Measurements from ENCODE around the gene ADORA1. TPM values are rescaled to one million over a fixed set of nuclear protein-coding genes. Genes with fewer than 3 reads are reported as not detected.
A peak's percentile ranks its signal among the peaks of the same experiment; 100 is the strongest.

ADORA1 gene
- polyA plus RNA-seq, 6 donors from 2014 or later = not detected

DNA sequence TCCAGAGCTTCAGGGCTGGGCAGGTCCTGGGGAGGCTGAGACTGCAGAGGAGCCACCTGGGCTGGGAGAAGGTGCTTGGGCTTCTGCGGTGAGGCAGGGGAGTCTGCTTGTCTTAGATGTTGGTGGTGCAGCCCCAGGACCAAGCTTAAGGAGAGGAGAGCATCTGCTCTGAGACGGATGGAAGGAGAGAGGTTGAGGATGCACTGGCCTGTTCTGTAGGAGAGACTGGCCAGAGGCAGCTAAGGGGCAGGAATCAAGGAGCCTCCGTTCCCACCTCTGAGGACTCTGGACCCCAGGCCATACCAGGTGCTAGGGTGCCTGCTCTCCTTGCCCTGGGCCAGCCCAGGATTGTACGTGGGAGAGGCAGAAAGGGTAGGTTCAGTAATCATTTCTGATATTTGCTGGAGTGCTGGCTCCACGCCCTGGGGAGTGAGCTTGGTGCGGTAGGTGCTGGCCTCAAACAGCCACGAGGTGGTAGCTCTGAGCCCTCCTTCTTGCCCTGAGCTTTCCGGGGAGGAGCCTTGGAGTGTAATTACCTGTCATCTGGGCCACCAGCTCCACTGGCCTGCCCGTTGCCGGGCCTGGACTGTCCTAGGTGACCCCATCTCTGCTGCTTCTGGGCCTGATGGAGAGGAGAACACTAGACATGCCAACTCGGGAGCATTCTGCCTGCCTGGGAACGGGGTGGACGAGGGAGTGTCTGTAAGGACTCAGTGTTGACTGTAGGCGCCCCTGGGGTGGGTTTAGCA is 38.8 kb downstream of the ADORA1 start:
- no peaks in the 10 kb centered on the region for H3K9me3 Mint-ChIP-seq
- no peak overlapping the region for H3K4me3 Mint-ChIP-seq
- DNase-seq (no peak), ATAC-seq (ENCODE audit: low read depth in 2 of 2) (no peak)
- H3K4me1 Mint-ChIP-seq = peaks cover 0 to 8% (median 7%) of the 10 kb centered on the region in 3 donors
- peak overlapping the region in 2 of 6 donors; percentile 43 to 71 for H3K27ac Mint-ChIP-seq
- no peaks in the 10 kb centered on the region for H3K36me3 Mint-ChIP-seq
- peaks cover 19 to 38% (median 26%) of the 10 kb centered on the region in 3 donors for H3K27me3 Mint-ChIP-seq

DNA sequence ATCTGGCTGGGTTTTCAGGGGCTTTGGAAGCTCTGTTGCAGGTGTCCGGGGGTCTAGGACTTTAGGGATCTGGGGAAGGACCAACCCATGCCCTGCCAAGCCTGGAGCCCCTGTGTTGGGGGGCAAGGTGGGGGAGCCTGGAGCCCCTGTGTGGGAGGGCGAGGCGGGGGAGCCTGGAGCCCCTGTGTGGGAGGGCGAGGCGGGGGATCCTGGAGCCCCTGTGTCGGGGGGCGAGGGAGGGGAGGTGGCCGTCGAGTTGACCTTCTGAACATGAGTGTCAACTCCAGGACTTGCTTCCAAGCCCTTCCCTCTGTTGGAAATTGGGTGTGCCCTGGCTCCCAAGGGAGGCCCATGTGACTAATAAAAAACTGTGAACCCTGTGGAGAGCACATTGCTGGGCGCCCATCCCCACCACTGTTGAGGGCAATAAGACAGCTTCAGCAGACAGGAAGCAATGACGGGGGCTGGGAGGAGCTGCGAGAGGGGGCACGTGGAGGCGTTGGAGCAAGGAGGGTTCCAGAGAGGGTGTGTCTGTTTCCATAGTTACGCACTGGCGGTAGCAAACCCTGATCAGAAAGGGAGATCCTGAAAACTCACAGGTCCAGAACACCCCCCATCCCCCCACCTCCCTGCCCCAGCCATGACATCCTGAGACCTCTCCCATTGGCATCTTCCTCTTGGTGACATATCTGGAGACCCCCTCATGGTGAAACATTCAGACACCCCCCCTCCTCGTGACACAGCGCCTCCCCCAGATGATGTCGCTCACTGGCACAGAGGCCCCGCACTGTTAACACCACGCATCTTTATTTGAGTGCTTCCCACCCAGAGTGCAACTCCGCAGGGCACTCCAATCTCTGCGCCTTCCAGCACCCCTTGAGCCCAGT is 39.7 kb downstream of the ADORA1 start:
- Mint-ChIP-seq H3K4me1 (peaks cover 0 to 8% (median 7%) of the 10 kb centered on the region in 3 donors), H3K27ac (peak overlapping the region in 2 of 6 donors; percentile 43 to 71), H3K9me3 (no peaks in the 10 kb centered on the region), H3K27me3 (peaks cover 18 to 33% (median 26%) of the 10 kb centered on the region in 3 donors), H3K36me3 (no peaks in the 10 kb centered on the region), H3K4me3 (no peak overlapping the region)
- DNase-seq = peak; percentile 10
- ATAC-seq (ENCODE audit: low read depth in 2 of 2) = peak; percentile 51 to 52

- Mint-ChIP-seq H3K27me3 (peaks cover 12 to 28% (median 26%) of the 10 kb centered on the region in 3 donors), H3K9me3 (no peaks in the 10 kb centered on the region), H3K27ac (peak overlapping the region in 2 of 6 donors; percentile 16 to 38), H3K4me1 (peaks cover 0 to 8% (median 7%) of the 10 kb centered on the region in 3 donors), H3K4me3 (no peak overlapping the region), H3K36me3 (no peaks in the 10 kb centered on the region)
- ATAC-seq (ENCODE audit: low read depth in 2 of 2) (no peak), DNase-seq (no peak)
Measured at GRCh38 chr1:203167913-203168200, 40.3 kb downstream of the ADORA1 start.

GRCh38 chr1:203168256-203168786 is 40.8 kb downstream of the ADORA1 start:
- Mint-ChIP-seq H3K36me3 (no peaks in the 10 kb centered on the region), H3K27ac (peak overlapping the region in 1 of 6 donors; percentile 16), H3K4me1 (peaks cover 0 to 8% (median 7%) of the 10 kb centered on the region in 3 donors), H3K27me3 (peaks cover 9 to 26% (median 23%) of the 10 kb centered on the region in 3 donors), H3K9me3 (no peaks in the 10 kb centered on the region), H3K4me3 (no peak overlapping the region)
- DNase-seq (no peak), ATAC-seq (ENCODE audit: low read depth in 2 of 2) (no peak)

- ATAC-seq (ENCODE audit: low read depth in 2 of 2) (no peak), DNase-seq (no peak)
- peak overlapping the region in 1 of 8 donors; percentile 42 for H3K4me3 Mint-ChIP-seq
- H3K4me1 Mint-ChIP-seq = peaks cover 0 to 14% (median 12%) of the 10 kb centered on the region in 3 donors
- peaks cover 8 to 27% (median 24%) of the 10 kb centered on the region in 3 donors for H3K27me3 Mint-ChIP-seq
- no peak overlapping the region for H3K27ac Mint-ChIP-seq
- no peaks in the 10 kb centered on the region for H3K9me3 Mint-ChIP-seq
- H3K36me3 Mint-ChIP-seq = no peaks in the 10 kb centered on the region
Measured at GRCh38 chr1:203168991-203169390, 41.5 kb downstream of the ADORA1 start.

DNA sequence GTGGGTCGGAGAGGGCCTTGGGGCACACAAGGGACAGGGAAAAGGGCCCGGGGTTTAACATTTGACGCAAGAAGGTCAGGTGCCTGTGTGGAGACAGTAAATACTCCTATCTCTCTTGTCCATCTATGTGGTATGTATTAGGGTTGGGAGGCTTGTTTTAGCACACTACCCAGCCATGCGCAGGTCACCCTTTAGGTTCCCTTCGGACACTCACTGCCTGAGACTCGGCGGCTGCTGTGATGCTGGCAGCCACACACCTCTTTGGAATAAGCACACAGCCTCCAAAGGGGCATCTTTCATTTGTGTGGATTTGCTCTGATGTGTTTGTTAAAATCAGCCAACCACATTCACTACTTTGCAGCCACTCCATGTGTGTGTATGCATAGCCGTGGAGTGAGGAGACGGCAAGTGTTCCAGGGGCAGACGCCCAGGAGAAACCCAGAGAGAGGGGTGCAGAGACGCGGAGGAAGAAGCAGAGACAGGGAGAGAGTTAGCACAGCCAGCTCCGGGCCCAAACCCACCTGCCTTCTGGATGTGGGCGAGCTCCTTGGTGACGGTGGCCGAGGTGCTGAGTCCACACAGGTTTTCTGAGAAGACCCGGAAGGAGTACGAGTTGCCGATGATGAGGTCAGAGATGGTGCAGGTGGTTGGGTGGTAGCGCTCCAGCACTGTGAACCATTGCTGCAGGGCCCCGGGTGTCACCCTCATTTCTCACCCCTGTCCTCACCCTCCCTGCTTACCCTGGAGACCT is 42.4 kb downstream of the ADORA1 start:
- Mint-ChIP-seq H3K4me3 (peak overlapping the region in 1 of 8 donors; percentile 51), H3K9me3 (no peaks in the 10 kb centered on the region), H3K27ac (no peak overlapping the region), H3K4me1 (peaks cover 0 to 23% (median 12%) of the 10 kb centered on the region in 3 donors), H3K36me3 (no peaks in the 10 kb centered on the region), H3K27me3 (peaks cover 4 to 25% (median 25%) of the 10 kb centered on the region in 3 donors)
- no peak for ATAC-seq (ENCODE audit: low read depth in 2 of 2)
- DNase-seq = no peak

- ATAC-seq (ENCODE audit: low read depth in 2 of 2) = no peak
- peaks cover 4 to 25% (median 24%) of the 10 kb centered on the region in 3 donors for H3K27me3 Mint-ChIP-seq
Measured at GRCh38 chr1:203170625-203171330, 43.3 kb downstream of the ADORA1 start.

GRCh38 chr1:203171341-203172183 is 44.0 kb downstream of the ADORA1 start:
- H3K36me3 Mint-ChIP-seq = no peaks in the 10 kb centered on the region
- no peak overlapping the region for H3K4me3 Mint-ChIP-seq
- peaks cover 0 to 39% (median 17%) of the 10 kb centered on the region in 3 donors for H3K4me1 Mint-ChIP-seq
- no peaks in the 10 kb centered on the region for H3K9me3 Mint-ChIP-seq
- no peak overlapping the region for H3K27ac Mint-ChIP-seq
- DNase-seq = no peak
- peaks cover 5 to 24% (median 18%) of the 10 kb centered on the region in 3 donors for H3K27me3 Mint-ChIP-seq
- ATAC-seq (ENCODE audit: low read depth in 2 of 2) = no peak

More at GRCh38 chr1:203170625-203171330, 43.3 kb downstream of the ADORA1 start:
- H3K27ac Mint-ChIP-seq = peak overlapping the region in 1 of 6 donors; percentile 5
- H3K36me3 Mint-ChIP-seq = no peaks in the 10 kb centered on the region
- H3K4me3 Mint-ChIP-seq = no peak overlapping the region
- no peak for DNase-seq
- H3K4me1 Mint-ChIP-seq = peaks cover 0 to 31% (median 12%) of the 10 kb centered on the region in 3 donors
- H3K9me3 Mint-ChIP-seq = no peaks in the 10 kb centered on the region

DNA sequence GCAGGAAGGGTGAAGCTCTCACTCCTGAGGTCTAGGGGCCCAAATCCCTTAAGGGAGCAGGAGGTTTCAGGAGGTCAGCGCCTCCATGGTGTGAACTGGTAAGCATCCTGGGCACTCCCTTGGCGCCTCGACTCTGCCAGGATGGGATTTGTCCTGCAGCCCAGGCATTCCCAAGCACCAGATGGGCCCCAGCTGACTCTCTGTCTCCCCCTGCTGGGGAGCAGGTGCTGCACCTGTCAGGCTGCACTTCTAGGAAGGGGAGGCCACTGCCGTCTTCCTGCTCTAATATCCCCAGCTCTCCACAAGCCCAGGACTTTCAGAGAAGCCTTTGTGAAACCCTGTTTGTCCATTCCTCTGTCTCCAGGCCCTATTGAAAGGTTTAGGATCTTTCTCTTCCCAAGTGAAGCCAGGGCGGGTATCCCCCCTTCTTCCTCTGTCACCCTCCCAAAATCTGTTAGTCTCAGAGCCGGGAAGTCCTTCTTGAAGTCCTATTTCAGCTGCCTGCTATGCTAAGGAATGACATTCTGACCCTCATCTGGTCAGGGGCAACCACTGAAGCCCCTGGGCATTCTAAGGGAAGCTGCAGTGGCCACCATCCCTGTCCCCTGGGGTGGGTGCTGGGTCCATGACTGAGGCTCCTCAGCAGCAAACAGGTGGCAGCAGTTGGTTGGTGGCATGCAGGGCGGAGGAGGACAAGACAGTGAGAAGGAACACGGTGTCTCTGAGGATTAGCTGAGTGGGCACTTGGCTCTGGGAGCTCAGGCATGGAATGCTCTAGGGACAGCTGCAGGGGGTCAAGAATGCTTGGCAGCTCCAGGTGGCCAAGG is 44.9 kb downstream of the ADORA1 start:
- ATAC-seq (ENCODE audit: low read depth in 2 of 2) = peak in 1 of 2 donors; percentile 36
- Mint-ChIP-seq H3K27ac (no peak overlapping the region), H3K36me3 (no peaks in the 10 kb centered on the region), H3K4me3 (no peak overlapping the region), H3K9me3 (no peaks in the 10 kb centered on the region), H3K4me1 (peaks cover 0 to 36% (median 15%) of the 10 kb centered on the region in 3 donors), H3K27me3 (peaks cover 10 to 26% (median 17%) of the 10 kb centered on the region in 3 donors)
- DNase-seq = peak; percentile 18

DNA sequence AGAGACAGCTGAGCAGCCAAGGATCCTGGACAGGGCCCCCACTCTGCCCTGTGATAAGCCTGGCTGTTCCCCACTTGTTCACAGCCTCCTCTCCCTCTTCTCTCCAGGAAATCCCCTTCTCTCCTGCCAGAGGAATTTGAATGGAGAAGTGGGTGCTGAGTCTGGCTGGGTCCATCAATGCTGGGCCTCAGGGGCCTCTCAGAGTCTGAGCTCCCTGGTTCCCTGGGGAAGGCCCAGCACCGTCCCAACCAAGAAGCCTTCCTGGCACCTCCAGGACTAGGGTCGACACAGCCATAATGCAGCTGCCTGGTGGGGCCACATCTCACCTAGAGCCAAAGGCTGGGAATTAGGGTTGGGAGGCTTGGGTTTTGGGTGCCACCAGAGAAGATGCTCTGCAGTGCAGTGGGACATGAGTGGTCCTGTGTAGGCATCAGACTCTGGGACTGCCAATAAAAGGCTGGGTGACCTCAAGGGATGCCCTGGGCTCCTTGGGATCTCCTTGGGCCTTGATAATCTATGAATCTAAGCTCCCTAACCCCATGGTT is 45.6 kb downstream of the ADORA1 start:
- H3K36me3 Mint-ChIP-seq = no peaks in the 10 kb centered on the region
- H3K4me3 Mint-ChIP-seq = no peak overlapping the region
- H3K9me3 Mint-ChIP-seq = no peaks in the 10 kb centered on the region
- peaks cover 10 to 30% (median 17%) of the 10 kb centered on the region in 3 donors for H3K27me3 Mint-ChIP-seq
- H3K4me1 Mint-ChIP-seq = peaks cover 0 to 31% (median 11%) of the 10 kb centered on the region in 3 donors
- DNase-seq (no peak), ATAC-seq (ENCODE audit: low read depth in 2 of 2) (no peak)
- H3K27ac Mint-ChIP-seq = peak overlapping the region in 1 of 6 donors; percentile 15

DNA sequence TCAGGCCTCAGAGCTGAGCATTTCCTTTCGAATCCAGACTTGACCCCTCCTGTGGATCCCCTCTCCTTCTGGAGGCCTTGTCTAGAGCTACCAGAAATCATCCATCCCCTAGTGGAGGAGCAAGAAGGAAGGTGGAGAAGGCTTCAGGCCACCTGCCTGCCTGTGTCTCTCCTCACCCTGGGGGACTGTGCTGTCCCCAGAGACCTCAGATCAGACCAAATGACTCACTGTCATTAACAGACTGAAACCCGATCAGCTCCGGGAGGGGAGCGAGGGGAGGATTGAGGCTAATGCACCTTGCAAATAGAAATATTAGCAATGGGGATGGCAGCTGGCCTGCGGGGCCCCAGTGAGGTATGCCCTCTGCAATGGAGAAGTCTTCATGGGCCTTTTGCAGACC is 46.0 kb downstream of the ADORA1 start:
- peak overlapping the region in 2 of 6 donors; percentile 15 to 59 for H3K27ac Mint-ChIP-seq
- H3K36me3 Mint-ChIP-seq = no peaks in the 10 kb centered on the region
- H3K4me3 Mint-ChIP-seq = no peak overlapping the region
- H3K9me3 Mint-ChIP-seq = no peaks in the 10 kb centered on the region
- DNase-seq = no peak
- ATAC-seq (ENCODE audit: low read depth in 2 of 2) = no peak
- H3K27me3 Mint-ChIP-seq = peaks cover 10 to 35% (median 17%) of the 10 kb centered on the region in 3 donors
- peaks cover 0 to 32% (median 11%) of the 10 kb centered on the region in 3 donors for H3K4me1 Mint-ChIP-seq

Data from naive B cell (primary cell).